Measurements from ENCODE around the gene FGFR4.

Gene FGFR4

DNA sequence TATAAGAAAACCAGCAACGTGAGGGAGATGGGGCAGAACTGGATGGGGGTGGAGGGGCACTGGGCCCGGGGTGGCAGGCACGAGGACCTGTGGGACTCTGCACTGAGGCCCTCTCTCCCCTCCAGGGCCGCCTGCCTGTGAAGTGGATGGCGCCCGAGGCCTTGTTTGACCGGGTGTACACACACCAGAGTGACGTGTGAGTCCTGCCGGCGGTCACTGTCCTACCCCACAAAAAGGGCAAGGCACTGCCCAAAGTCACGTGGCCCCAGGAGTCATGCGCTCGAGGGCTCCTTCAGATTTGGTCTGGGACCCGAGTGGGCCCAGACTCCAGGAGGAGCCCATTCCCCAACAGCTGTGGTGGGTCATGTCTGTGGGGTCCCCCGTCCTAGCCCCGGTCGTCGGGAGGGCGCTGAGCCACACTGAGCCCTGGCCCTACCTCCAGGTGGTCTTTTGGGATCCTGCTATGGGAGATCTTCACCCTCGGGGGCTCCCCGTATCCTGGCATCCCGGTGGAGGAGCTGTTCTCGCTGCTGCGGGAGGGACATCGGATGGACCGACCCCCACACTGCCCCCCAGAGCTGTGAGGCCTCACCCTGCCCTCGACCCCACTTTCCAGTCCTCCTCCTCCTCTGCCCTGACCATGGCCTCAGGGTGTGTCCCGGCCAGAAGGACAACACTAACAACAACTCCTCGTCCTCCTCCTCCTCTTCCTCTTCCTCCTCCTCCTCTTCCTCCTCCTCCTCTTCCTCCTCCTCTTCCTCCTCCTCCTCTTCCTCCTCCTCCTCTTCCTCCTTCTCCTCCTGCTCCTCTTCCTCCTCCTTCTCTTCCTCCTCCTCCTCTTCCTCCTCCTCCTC, 9.7 kb downstream of the FGFR4 start:
- H3K4me3 ChIP-seq (ENCODE audit: low read depth, low read length): no peak overlapping the region
- TF ChIP-seq, protein P1, sequence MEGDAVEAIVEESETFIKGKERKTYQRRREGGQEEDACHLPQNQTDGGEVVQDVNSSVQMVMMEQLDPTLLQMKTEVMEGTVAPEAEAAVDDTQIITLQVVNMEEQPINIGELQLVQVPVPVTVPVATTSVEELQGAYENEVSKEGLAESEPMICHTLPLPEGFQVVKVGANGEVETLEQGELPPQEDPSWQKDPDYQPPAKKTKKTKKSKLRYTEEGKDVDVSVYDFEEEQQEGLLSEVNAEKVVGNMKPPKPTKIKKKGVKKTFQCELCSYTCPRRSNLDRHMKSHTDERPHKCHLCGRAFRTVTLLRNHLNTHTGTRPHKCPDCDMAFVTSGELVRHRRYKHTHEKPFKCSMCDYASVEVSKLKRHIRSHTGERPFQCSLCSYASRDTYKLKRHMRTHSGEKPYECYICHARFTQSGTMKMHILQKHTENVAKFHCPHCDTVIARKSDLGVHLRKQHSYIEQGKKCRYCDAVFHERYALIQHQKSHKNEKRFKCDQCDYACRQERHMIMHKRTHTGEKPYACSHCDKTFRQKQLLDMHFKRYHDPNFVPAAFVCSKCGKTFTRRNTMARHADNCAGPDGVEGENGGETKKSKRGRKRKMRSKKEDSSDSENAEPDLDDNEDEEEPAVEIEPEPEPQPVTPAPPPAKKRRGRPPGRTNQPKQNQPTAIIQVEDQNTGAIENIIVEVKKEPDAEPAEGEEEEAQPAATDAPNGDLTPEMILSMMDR (IDR thresholded peaks at IDR 0.05; ENCODE audit: borderline replicate concordance, insufficient read depth, low read depth, low read length): no peak

DNA sequence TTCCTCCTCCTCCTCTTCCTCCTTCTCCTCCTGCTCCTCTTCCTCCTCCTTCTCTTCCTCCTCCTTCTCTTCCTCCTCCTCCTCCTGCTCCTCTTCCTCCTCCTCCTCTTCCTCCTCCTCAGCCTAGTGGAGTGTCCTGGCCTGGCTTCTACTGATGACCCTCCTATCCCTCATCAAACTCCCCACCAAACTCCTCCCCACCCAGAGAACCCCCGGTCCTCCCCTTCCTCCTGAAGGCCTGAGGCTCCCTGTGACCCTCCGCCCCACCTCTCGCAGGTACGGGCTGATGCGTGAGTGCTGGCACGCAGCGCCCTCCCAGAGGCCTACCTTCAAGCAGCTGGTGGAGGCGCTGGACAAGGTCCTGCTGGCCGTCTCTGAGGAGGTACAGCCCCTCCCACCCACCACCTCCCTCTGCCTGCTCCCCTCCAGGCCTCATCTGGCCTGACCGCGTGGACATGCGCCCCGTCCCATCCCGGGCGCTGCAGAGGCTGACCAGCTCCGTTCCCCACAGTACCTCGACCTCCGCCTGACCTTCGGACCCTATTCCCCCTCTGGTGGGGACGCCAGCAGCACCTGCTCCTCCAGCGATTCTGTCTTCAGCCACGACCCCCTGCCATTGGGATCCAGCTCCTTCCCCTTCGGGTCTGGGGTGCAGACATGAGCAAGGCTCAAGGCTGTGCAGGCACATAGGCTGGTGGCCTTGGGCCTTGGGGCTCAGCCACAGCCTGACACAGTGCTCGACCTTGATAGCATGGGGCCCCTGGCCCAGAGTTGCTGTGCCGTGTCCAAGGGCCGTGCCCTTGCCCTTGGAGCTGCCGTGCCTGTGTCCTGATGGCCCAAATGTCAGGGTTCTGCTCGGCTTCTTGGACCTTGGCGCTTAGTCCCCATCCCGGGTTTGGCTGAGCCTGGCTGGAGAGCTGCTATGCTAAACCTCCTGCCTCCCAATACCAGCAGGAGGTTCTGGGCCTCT, 10.6 kb downstream of the FGFR4 start:
- TF ChIP-seq, protein P1 (IDR thresholded peaks at IDR 0.05; ENCODE audit: borderline replicate concordance, insufficient read depth, low read depth, low read length): no peak
- H3K4me3 ChIP-seq (ENCODE audit: low read depth, low read length): no peak overlapping the region

GRCh38 chr5:177098120-177098469, 11.4 kb downstream of the FGFR4 start:
- TF ChIP-seq, protein P1 (IDR thresholded peaks at IDR 0.05; ENCODE audit: borderline replicate concordance, insufficient read depth, low read depth, low read length): no peak
- H3K4me3 ChIP-seq (ENCODE audit: low read depth, low read length): no peak overlapping the region

GRCh38 chr5:177098470-177099141, 11.9 kb downstream of the FGFR4 start:
- TF ChIP-seq, protein P1 (IDR thresholded peaks at IDR 0.05; ENCODE audit: borderline replicate concordance, insufficient read depth, low read depth, low read length): no peak
- H3K4me3 ChIP-seq (ENCODE audit: low read depth, low read length): no peak overlapping the region

- TF ChIP-seq, protein P1 (IDR thresholded peaks at IDR 0.05; ENCODE audit: borderline replicate concordance, insufficient read depth, low read depth, low read length): no peak
- H3K4me3 ChIP-seq (ENCODE audit: low read depth, low read length): no peak overlapping the region
These were observed 12.8 kb downstream of the FGFR4 start for GRCh38 chr5:177099422-177100093.

GRCh38 chr5:177100714-177101121, 14.0 kb downstream of the FGFR4 start:
- H3K4me3 ChIP-seq (ENCODE audit: low read depth, low read length): no peak overlapping the region
- TF ChIP-seq, protein P1 (IDR thresholded peaks at IDR 0.05; ENCODE audit: borderline replicate concordance, insufficient read depth, low read depth, low read length): no peak

All from GM12875 (cell line).